A673 (cell line): Measurements from ENCODE around the gene S100A3. TPM values are rescaled to one million over a fixed set of nuclear protein-coding genes. Genes with fewer than 3 reads are reported as not detected.
A peak's percentile ranks its signal among the peaks of the same experiment; 100 is the strongest.

Experiments
- BruUV-seq: library from RNA; stranded (reverse); fragments of 400-500 nt; replicated peaks from 2 replicates; lab custom pipeline; 2021; lab: Mats Ljungman, UMichigan
- CTCF ChIA-PET: fragments of 300-600 bp; sonication (Branson Sonifier 250); formaldehyde crosslinking; loops from one replicate; lab custom pipeline; 2022; ENCODE audit warnings: antibody characterized with exemption; lab: Charles Lee
- POLR2A ChIA-PET: fragments of 300-600 bp; sonication (Branson Sonifier 250); formaldehyde crosslinking; loops from one replicate; lab custom pipeline; 2022; ENCODE audit warnings: antibody characterized with exemption; ENCODE audit not compliant: low non-redundant PET; lab: Charles Lee
- DNase-seq: peaks from one replicate; pipeline ENCODE4 v3.0.0-alpha.2; 2015; ENCODE audit warnings: low spot score
- H3K27ac ChIP-seq: fragments of 200-600 bp; sonication (generic); 2 replicates; pipeline ENCODE4 v1.5.1; 2016; ENCODE audit warnings: mixed run types, low read depth, mild to moderate bottlenecking, mixed read lengths, antibody characterized with exemption, low read length; ENCODE audit not compliant: poor library complexity, severe bottlenecking
- H3K27me3 ChIP-seq: fragments of 200-600 bp; sonication (generic); replicated peaks from 2 replicates; pipeline ENCODE4 v1.6.1; 2017; ENCODE audit warnings: mixed run types, low read depth, mild to moderate bottlenecking, mixed read lengths, antibody characterized with exemption, low read length; ENCODE audit not compliant: insufficient read depth, poor library complexity
- H3K36me3 ChIP-seq: fragments of 200-600 bp; sonication (generic); 2 replicates; pipeline ENCODE4 v1.6.1; 2016; ENCODE audit warnings: mixed run types, mild to moderate bottlenecking, mixed read lengths, antibody characterized with exemption, low read length; ENCODE audit not compliant: insufficient read depth, poor library complexity, severe bottlenecking
- H3K4me1 ChIP-seq: fragments of 200-600 bp; sonication (generic); 2 replicates; pipeline ENCODE4 v1.6.1; 2017; ENCODE audit warnings: mixed run types, mild to moderate bottlenecking, mixed read lengths, antibody characterized with exemption, low read length; ENCODE audit not compliant: insufficient read depth, poor library complexity, severe bottlenecking
- H3K4me3 ChIP-seq: fragments of 200-600 bp; sonication (generic); 2 replicates; pipeline ENCODE4 v1.5.1; 2016; ENCODE audit warnings: low read depth, mixed run types, mild to moderate bottlenecking, mixed read lengths, low read length; ENCODE audit not compliant: poor library complexity, severe bottlenecking
- H3K9me3 ChIP-seq: fragments of 200-600 bp; sonication (generic); 2 replicates; pipeline ENCODE4 v1.6.1; 2016; ENCODE audit warnings: mixed run types, low read depth, mild to moderate bottlenecking, mixed read lengths, antibody characterized with exemption, low read length; ENCODE audit not compliant: poor library complexity, severe bottlenecking
- EZH2 ChIP-seq: fragments of 200-600 bp; sonication (generic); IDR thresholded peaks from 2 replicates; pipeline ENCODE4 v1.6.1; 2017; ENCODE audit warnings: borderline replicate concordance, low read depth, mild to moderate bottlenecking, mixed read lengths, antibody characterized with exemption, low read length; ENCODE audit not compliant: poor library complexity, severe bottlenecking
- intact Hi-C: fragments of 100-400 bp; cut with micrococcal nuclease; formaldehyde crosslinking; loops from one replicate; pipeline ENCODE4 v1.10.0; 2022; ENCODE audit not compliant: unreplicated experiment
- total RNA-seq: library from RNA; stranded (reverse); gene quantifications from 2 replicates; pipeline ENCODE4 v1.2.3, GENCODE V29; 2021
- TF ChIP-seq, protein P1 (sequence below): fragments of 300-800, 200-600 bp; sonication (generic); conservative IDR thresholded peaks from 2 replicates; pipeline ENCODE4 v1.5.1; 2017; ENCODE audit warnings: low read depth, mild to moderate bottlenecking, antibody characterized with exemption, low read length, moderate library complexity, mixed read lengths

Gene S100A3
- total RNA-seq, 1 experiment from 2014 or later, result 0.99 TPM

DNA sequence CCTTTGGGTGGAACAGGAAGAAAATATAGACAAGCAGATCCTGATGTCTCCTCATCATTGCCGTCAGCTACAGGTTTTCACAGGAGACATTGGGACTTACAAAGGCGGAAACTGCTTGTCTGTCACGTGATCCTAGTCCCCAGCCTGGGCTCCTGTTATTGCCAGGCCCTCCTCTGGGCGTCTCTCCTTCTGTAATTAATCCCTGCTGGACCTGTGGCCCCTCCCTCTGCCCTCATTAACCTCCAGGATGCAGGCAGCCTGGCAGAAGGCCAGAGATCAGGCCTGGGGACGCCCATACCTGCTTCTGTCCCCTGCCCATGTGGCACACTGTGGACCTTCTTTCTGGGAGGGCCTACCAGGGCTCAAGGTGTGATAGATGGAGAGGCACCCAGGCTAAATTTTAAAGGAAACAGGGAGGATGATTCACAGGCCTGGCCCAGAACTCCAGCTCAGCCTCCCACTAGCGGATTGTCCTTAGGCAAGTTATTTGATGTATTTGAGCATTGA, 10.7 kb downstream of the S100A3 start:
- CTCF ChIA-PET, result no interaction called here
- no peak for DNase-seq
- intact Hi-C loops, result no loop called here
- Histone ChIP-seq H3K4me1 (peaks cover 28% of the 10 kb centered on the region), H3K27me3 (no peaks in the 10 kb centered on the region), H3K36me3 (no peaks in the 10 kb centered on the region), H3K4me3 (no peak overlapping the region), H3K27ac (no peak overlapping the region), H3K9me3 (no peaks in the 10 kb centered on the region)
- BruUV-seq, result no TSS peak
- no peak for TF ChIP-seq EZH2
- TF ChIP-seq, protein P1, sequence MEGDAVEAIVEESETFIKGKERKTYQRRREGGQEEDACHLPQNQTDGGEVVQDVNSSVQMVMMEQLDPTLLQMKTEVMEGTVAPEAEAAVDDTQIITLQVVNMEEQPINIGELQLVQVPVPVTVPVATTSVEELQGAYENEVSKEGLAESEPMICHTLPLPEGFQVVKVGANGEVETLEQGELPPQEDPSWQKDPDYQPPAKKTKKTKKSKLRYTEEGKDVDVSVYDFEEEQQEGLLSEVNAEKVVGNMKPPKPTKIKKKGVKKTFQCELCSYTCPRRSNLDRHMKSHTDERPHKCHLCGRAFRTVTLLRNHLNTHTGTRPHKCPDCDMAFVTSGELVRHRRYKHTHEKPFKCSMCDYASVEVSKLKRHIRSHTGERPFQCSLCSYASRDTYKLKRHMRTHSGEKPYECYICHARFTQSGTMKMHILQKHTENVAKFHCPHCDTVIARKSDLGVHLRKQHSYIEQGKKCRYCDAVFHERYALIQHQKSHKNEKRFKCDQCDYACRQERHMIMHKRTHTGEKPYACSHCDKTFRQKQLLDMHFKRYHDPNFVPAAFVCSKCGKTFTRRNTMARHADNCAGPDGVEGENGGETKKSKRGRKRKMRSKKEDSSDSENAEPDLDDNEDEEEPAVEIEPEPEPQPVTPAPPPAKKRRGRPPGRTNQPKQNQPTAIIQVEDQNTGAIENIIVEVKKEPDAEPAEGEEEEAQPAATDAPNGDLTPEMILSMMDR, result no peak
- POLR2A ChIA-PET, result no interaction called here

DNA sequence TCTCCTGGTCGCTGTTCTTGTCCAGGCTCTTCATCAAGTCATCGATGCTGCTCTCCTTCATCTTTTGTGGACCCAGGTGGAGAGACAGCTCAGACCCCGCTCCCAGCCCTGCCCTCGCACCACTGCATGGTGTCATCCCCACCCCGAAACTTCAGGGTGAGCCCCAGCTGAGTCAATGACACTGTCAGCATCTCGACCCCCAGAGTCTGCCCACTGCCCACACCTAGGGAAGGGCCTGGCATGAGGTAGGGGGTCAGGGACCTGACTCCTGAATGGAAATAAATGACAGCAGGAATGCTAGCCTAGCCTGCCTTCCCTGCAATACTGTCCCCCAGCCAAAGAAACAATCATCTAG, 11.7 kb downstream of the S100A3 start:
- POLR2A ChIA-PET, result no interaction called here
- intact Hi-C loops, result no loop called here
- Histone ChIP-seq H3K27ac (no peak overlapping the region), H3K9me3 (no peaks in the 10 kb centered on the region), H3K4me1 (peaks cover 28% of the 10 kb centered on the region), H3K4me3 (no peak overlapping the region), H3K36me3 (no peaks in the 10 kb centered on the region), H3K27me3 (no peaks in the 10 kb centered on the region)
- BruUV-seq, result no TSS peak
- CTCF ChIA-PET, result no interaction called here
- DNase-seq, result no peak
- TF ChIP-seq, protein P1, result no peak
- TF ChIP-seq EZH2, result no peak

- peaks cover 33% of the 10 kb centered on the region for H3K4me1 ChIP-seq
- BruUV-seq, result no TSS peak
- TF ChIP-seq, protein P1, result no peak
- TF ChIP-seq EZH2, result no peak
- no peak for DNase-seq
- H3K27me3 ChIP-seq, result no peaks in the 10 kb centered on the region
- CTCF ChIA-PET, result no interaction called here
- intact Hi-C loops, result no loop called here
- peak overlapping the region; percentile 50 for H3K4me3 ChIP-seq
- H3K27ac ChIP-seq, result peak overlapping the region; percentile 61
- POLR2A ChIA-PET, result no interaction called here
- no peaks in the 10 kb centered on the region for H3K9me3 ChIP-seq
- H3K36me3 ChIP-seq, result no peaks in the 10 kb centered on the region
These were observed 12.2 kb downstream of the S100A3 start for GRCh38 chr1:153536671-153537375.
